Spinal cord (tissue), 10 donors: ENCODE measurements around the gene HYCC2. TPM values are rescaled to one million over a fixed set of nuclear protein-coding genes. Genes with fewer than 3 reads are reported as not detected.
"Not testable (repeated sequence)": the region's sequence is repeated elsewhere in the genome, so short reads cannot be mapped to it uniquely, and the experiment has no call there.

Experiments
- DNase-seq, 6 donors: peaks; one replicate each; pipeline versions ENCODE4 v3.0.0 to v3.0.0-alpha.2; 2013 to 2015; ENCODE audit warnings: low spot score in 6 of 6, low read depth in 4 of 6
- H3K27ac ChIP-seq: one replicate; pipeline ENCODE4 v1.5.1; 2013; ENCODE audit warnings: low read depth, low read length, control low read depth
- H3K27me3 ChIP-seq: one replicate; pipeline ENCODE4 v1.6.1; 2013; ENCODE audit warnings: low read length; ENCODE audit not compliant: control insufficient read depth, insufficient read depth
- H3K36me3 ChIP-seq: one replicate; pipeline ENCODE4 v1.6.1; 2013; ENCODE audit warnings: low read length; ENCODE audit not compliant: control insufficient read depth, insufficient read depth
- H3K4me1 ChIP-seq: one replicate; pipeline ENCODE4 v1.6.1; 2013; ENCODE audit warnings: low read length; ENCODE audit not compliant: control insufficient read depth, insufficient read depth
- H3K4me3 ChIP-seq: one replicate; pipeline ENCODE4 v1.5.1; 2013; ENCODE audit warnings: low read depth, low read length, control low read depth
- H3K9me3 ChIP-seq: one replicate; pipeline ENCODE4 v1.6.1; 2013; ENCODE audit warnings: low read length; ENCODE audit not compliant: control insufficient read depth, insufficient read depth
- WGBS: methylation state at CpG from one replicate; pipeline ENCODE4 v1.1.5; 2013; ENCODE audit warnings: missing lambda C conversion rate; ENCODE audit not compliant: insufficient coverage; 5-methylcytosine and 5-hydroxymethylcytosine counted together
- long read RNA-seq, 4 donors: transcript quantifications; one replicate each; lab custom pipeline, GENCODE V29; 2026
- polyA plus RNA-seq, 2 donors: library from polyadenylated mRNA; unstranded; fragments of 120-200 nt; gene quantifications; one replicate each; pipeline ENCODE4 v1.2.1, GENCODE V29; 2013; ENCODE audit not compliant: insufficient read length in 2 of 2
- total RNA-seq, 2 donors: library from RNA; depleted of rRNA in 1 of 2; stranded (reverse); fragments of 120-200 nt in 1 of 2; fragments of >200 nt in 1 of 2; gene quantifications; one replicate each; pipeline versions ENCODE4 v1.2.3 to v1.2.4, GENCODE V29; 2013 to 2014
- donor health status: healthy.

Gene HYCC2
- total RNA-seq (10 to 100 TPM; 17.2 to 49.0 TPM), polyA plus RNA-seq (10 to 100 TPM; 15.2 to 20.5 TPM)
- long read RNA-seq, donor 1, full-length matches to known transcripts: 2 of 864 reads
- long read RNA-seq, donor 1, partial matches to known transcripts: 862 of 864 reads
- long read RNA-seq, donor 1, other reads (novel, unspliced or antisense): 0 of 864 reads
- long read RNA-seq, donor 2, full-length matches to known transcripts: 1 of 1 reads
- long read RNA-seq, donor 2, partial matches to known transcripts: 0 of 1 reads
- long read RNA-seq, donor 2, other reads (novel, unspliced or antisense): 0 of 1 reads
- long read RNA-seq, donor 3, full-length matches to known transcripts: 1 of 1 reads
- long read RNA-seq, donor 3, partial matches to known transcripts: 0 of 1 reads
- long read RNA-seq, donor 3, other reads (novel, unspliced or antisense): 0 of 1 reads
- long read RNA-seq, donor 4, partial matches to known transcripts: 818 of 1,169 reads
- long read RNA-seq, donor 4, other reads (novel, unspliced or antisense): 351 of 1,169 reads

DNA sequence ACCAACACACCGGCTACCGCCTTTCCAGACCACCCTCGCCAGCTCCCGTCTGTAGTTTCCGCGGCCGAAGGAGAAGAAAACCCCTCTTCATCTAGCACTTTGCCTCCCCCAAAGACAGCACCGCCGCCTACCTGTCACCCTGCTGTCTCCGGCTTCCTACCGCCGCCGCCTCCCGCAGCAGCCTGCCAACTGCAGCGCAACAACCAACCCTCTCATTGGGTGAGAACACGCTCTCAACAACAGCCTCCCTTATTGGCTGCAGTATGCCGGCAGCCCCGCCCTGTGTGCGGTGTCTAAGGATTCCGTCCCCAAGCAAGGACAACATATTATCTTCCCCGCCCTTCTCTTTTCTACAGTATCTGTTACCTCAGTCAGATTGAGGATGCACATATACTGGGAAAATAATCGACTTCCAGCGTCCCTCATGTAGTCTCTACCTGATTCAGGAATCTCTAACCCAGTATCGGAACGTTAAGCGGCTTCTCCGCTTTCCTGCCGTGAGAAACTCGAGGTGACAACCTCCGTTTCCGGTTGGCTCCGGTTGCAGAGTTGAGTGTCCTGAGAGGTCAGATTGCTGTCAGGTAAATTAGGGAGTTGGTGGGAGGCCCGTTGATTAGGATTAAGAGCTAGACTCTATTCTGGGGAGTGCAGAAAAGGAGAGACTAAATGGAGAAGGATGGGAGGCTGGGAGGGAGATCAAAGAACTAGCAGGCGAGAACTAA is at the start of gene HYCC2, which contains the start of gene NDUFB3:
HYCC2 (minus strand) TSS at position 193 of the 722 bp plus-strand sequence. CDS start 47,662 bp downstream, outside the sequence.
NDUFB3 (plus strand) TSS at position 523 of the 722 bp plus-strand sequence. CDS start 6,882 bp downstream, outside the sequence.
- Histone ChIP-seq H3K9me3 (no peaks in the 10 kb centered on the region), H3K4me3 (peak within 1 kb of the TSS; percentile 89), H3K36me3 (peaks cover 3% of the 10 kb centered on the region), H3K27me3 (no peaks in the 10 kb centered on the region), H3K27ac (peak within 1 kb of the TSS; percentile 88), H3K4me1 (peaks cover 6% of the 10 kb centered on the region)
- DNase-seq: peak; percentile 88 to 98 (median 95)
- WGBS: 0% methylated on average over 31 of the region's 34 CpGs

DNA sequence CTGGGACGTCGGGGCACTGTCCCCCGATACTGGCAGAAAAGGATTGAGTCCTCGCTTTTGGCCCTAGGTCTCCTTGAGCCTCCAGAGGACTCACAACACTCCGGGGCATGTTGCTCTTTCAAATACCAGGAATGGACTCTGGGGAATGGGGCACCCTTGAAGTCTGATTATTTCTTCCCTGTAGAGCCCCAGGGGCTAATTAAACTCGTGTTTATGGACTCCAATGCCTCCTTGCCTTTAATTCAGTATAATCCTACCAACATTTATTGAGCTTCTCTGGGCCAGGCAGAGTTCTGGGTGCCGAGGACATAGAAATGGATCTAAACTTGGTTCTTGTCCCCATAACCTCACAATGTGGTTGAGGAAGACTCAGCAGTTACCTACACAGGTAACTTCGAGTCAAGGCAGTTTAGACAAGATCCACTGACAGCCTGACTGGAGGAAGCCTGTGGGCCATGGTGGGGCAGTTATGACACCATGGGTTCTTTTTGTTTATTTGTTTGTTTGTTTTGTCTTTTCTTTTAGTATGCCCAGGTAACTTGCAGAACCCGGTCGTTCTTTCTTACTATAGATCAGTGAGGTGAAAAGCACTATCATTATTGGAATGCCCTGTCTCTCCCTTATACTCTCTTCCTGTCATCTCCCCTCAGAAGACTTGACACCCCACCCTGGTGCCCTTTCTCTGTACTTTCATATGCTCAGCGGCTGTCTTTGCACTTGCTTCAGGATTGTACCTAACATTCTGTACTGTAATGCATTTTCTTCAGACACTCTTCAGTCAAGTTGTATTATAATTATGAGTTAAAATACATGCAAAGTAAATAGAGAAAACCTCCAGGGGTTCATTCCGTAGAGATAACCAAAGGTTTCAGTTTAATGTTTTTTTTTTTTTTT is 47.7 kb upstream of the HYCC2 start:
- H3K27ac ChIP-seq: peak overlapping the region; percentile 99
- peaks cover 23% of the 10 kb centered on the region for H3K4me1 ChIP-seq
- H3K9me3 ChIP-seq: no peaks in the 10 kb centered on the region
- no peaks in the 10 kb centered on the region for H3K36me3 ChIP-seq
- 14% methylated on average over 7 of the region's 12 CpGs for WGBS
- peak overlapping the region; percentile 86 for H3K4me3 ChIP-seq
- H3K27me3 ChIP-seq: no peaks in the 10 kb centered on the region
- peak in 2 of 6 donors; percentile 22 to 55 for DNase-seq

DNA sequence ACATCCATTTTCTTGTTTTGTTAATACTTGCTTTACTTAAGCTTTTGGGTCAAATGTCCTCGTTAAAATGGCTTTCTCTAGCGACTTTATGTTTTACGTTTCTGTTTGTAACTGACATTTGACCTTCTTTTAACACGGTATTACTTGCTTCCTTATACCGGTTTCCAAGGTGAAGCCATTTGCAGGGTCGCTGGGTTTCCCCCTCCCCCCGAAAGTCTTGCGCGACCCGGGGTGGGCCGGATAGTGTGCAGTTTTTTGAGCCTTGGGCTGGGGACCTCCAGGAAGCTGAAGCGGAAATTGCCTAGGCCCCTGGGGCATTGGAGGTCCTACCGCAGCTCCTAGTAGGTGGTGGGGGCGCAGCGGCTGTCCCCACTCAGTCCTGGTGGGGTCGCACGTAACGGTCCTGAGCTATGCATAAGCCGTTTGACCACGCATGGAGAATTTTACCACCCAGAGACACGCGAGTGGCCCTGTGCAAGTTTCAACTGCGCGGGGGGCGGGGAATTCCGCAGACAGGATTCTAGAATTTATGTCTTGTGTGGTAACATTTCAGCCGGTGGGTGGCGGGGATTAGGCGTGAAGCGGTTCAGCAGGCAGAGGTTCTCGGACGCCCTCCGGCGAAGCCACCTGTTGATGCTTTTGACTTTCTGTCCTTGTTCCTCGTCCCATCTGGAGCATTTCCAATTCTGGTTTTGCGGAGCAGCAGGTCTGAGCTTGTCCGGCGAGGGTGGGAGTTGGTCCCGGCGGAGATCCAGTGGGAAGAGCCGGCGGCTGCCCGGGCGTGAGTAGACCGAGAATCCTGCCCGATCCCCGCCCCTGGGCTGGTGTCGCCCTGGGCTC is 46.9 kb upstream of the HYCC2 start:
- H3K4me1 ChIP-seq: peaks cover 23% of the 10 kb centered on the region
- H3K27me3 ChIP-seq: no peaks in the 10 kb centered on the region
- no peaks in the 10 kb centered on the region for H3K9me3 ChIP-seq
- H3K36me3 ChIP-seq: no peaks in the 10 kb centered on the region
- peak; percentile 27 to 82 (median 41) for DNase-seq
- 1% methylated on average over 42 of the region's 48 CpGs for WGBS
- peak overlapping the region; percentile 99 for H3K27ac ChIP-seq
- H3K4me3 ChIP-seq: peak overlapping the region; percentile 86

DNA sequence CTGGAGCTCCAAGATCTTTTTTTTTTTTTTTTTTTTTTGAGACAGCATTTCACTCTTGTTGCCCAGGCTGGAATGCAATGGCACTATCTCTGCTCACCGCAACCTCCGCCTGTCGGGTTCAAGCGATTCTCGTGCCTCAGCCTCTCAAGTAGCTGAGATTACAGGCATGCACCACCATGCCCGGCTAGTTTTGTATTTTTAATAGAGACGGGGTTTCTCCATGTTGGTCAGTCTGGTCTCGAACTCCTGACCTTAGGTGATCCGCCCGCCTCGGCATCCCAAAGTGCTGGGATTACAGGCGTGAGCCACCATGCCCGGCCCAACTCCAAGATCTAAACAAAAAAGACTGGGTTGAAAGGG is 46.2 kb upstream of the HYCC2 start:
- H3K9me3 ChIP-seq, H3K36me3 ChIP-seq, H3K27me3 ChIP-seq, DNase-seq: not testable (repeated sequence)
- peaks cover 23% of the 10 kb centered on the region for H3K4me1 ChIP-seq
- 87% methylated on average over 5 of the region's 13 CpGs for WGBS
- H3K4me3 ChIP-seq: peak overlapping the region; percentile 86
- H3K27ac ChIP-seq: peak overlapping the region; percentile 99

DNA sequence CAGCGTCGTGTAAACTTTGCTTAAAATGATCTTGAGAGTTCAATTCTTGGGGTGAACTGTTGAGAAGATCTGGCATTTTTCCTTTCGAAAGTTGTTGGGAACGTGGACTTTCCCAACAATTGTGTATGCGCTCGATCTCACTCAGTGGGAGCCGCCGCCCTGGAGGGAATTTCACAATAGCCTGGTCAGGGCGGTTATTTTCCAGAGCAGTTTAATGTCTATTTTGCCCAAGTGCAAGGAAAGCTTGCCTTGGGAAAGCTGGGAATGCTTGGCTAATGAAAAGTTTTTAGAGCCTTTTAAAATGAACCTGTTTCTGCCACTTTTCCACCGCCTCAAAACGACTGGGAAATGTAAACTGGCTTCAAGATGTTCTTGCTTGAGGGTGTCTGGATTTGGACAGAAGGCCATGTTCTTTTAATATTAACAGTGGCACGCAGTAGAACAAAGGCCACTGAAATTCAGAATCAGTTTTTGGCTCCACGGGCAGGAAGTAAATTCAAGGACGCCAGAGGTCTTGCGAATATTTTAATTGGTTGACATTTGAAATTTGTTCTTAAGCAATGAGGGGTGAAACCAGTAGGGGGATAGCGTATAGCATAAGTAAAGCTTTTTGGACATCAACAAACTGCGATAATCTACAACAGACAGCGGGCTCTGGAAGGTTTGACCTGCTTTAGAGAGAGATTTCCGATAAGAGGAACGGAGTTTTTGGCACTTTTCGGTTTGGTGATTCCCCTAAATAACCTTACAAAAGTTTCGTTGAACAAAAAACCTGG is 45.7 kb upstream of the HYCC2 start:
- peak in 4 of 6 donors; percentile 28 to 66 (median 42) for DNase-seq
- H3K27me3 ChIP-seq: no peaks in the 10 kb centered on the region
- no peaks in the 10 kb centered on the region for H3K36me3 ChIP-seq
- WGBS: 19% methylated on average over 18 of the region's 22 CpGs
- H3K27ac ChIP-seq: peak overlapping the region; percentile 99
- no peaks in the 10 kb centered on the region for H3K9me3 ChIP-seq
- H3K4me1 ChIP-seq: peaks cover 23% of the 10 kb centered on the region
- peak overlapping the region; percentile 86 for H3K4me3 ChIP-seq

DNA sequence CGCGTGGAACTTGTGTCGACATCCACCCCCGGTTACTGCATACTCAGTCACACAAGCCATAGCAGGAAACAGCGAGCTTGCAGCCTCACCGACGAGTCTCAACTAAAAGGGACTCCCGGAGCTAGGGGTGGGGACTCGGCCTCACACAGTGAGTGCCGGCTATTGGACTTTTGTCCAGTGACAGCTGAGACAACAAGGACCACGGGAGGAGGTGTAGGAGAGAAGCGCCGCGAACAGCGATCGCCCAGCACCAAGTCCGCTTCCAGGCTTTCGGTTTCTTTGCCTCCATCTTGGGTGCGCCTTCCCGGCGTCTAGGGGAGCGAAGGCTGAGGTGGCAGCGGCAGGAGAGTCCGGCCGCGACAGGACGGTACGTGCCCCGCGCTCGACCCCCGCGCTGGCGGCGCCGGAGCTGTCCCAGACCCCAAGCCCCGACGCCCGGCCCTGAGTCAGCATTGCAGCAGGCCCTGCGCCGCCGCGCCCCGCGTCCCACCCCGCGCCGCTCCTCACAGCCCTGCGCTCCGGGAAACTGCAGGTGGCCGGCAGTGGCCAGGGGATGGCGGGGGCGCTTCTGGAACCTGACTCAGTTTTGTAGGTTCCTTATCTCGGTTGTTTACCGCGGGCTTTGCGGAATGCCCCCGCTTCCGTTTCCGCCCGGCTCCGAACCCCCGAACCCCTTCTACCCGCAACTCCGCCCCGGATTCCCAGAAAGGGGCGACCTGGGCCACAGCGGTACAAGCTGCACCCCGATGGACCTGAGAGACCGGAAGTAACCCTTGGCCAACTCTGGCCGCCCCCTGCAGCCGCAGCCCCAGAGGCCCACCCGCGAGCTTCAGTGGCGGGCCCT is 44.9 kb upstream of the HYCC2 start, which contains the start of gene CFLAR:
CFLAR (plus strand) TSS at position 50 of the 844 bp plus-strand sequence. CDS start 13,702 bp downstream, outside the sequence.
- under 1% methylated on average over 72 of the region's 75 CpGs for WGBS
- H3K9me3 ChIP-seq: no peaks in the 10 kb centered on the region
- peaks cover 23% of the 10 kb centered on the region for H3K4me1 ChIP-seq
- DNase-seq: peak; percentile 21 to 84 (median 63)
- H3K4me3 ChIP-seq: peak within 1 kb of the TSS; percentile 86
- no peaks in the 10 kb centered on the region for H3K27me3 ChIP-seq
- H3K36me3 ChIP-seq: no peaks in the 10 kb centered on the region
- peak within 1 kb of the TSS; percentile 99 for H3K27ac ChIP-seq

DNA sequence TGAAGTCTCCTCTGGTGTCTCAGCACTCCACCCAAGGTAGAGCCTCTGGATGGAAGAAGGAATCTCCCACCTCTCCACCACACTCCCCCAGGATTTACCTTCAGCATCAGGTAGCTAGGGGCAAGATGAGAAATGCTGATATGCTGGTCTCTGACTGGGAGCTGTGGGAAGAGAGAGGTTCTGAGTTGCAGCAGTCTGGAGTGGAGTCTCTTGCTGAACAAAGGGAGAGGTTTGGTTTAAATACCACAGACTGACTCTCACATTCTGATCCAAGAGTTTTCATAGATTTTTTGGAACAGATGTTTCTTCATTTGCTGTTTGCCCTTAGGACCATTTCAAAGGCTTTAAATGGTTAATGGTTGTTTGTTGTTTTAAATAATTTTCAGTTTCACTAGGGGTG is 43.4 kb upstream of the HYCC2 start:
- H3K4me3 ChIP-seq: no peak overlapping the region
- H3K36me3 ChIP-seq: no peaks in the 10 kb centered on the region
- H3K27me3 ChIP-seq: no peaks in the 10 kb centered on the region
- H3K27ac ChIP-seq: peak overlapping the region; percentile 99
- no peak for DNase-seq
- peaks cover 23% of the 10 kb centered on the region for H3K4me1 ChIP-seq
- no peaks in the 10 kb centered on the region for H3K9me3 ChIP-seq
